ENCODE measurements around the gene ACP5.
"Not testable (repeated sequence)": the region's sequence is repeated elsewhere in the genome, so short reads cannot be mapped to it uniquely, and the experiment has no call there.

Gene ACP5

DNA sequence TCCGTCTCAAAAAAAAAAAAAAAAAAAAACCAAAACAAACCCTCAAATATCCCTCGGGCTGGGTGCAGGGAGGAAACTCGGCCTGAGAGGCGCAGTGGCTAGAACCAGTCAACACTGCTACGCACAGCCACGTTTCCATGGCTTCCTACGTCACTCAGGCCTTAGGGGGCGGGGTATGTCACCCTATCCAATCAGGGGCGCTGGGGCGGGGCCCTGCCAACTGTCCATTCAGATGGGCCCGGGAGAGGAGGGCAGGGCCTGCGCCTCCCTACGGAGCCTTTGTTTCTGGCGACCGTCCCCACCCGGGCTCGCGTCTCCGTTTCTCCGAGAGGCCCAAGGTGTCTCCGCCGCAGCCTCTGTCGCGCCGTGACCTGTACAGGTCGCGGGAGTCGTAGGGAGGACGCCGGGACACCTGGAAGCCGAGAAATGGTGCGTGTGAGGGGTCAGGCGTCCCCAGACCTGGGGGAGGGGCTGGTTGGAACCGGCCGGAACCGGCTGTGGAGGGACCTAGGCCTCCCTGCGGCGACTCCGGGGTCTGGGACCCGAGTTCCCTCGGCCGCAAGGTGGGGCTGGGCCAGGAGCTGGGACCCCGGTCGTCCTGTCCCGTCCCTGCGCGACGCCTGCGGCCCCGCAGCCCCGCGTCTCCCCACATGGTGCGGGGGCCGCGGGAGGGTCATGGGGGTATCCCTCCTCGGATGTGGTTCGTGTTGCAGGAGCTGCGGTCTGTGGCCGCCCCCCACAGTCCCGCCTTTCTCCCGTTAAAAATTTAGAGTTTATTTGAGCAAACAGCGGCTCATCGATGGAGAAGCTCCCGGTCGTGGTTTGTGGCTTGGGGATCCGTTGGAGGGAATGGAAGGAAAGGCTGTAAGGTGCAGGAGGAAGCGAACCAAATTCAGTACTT, 20.0 kb upstream of the ACP5 start, which contains the start of gene ZNF627:
Gene ZNF627 (plus strand): TSS at position 282 of the 901 bp plus-strand sequence. CDS start 145 bp downstream, at position 427.
- DNase-seq (ENCODE audit: low spot score in 2 of 2): peak; percentile 91 to 98
- Mint-ChIP-seq H3K27me3 (no peaks in the 10 kb centered on the region), H3K9me3 (no peaks in the 10 kb centered on the region), H3K4me1 (peaks cover 19% of the 10 kb centered on the region), H3K4me3 (peak within 1 kb of the TSS; percentile 94), H3K36me3 (ENCODE audit: insufficient read depth) (peaks cover 9% of the 10 kb centered on the region), H3K27ac (ENCODE audit: low read depth) (peak within 1 kb of the TSS; percentile 90)
- peak; percentile 100 for ATAC-seq (replicated peaks; ENCODE audit: extremely low read depth, poor library complexity, severe bottlenecking)

DNA sequence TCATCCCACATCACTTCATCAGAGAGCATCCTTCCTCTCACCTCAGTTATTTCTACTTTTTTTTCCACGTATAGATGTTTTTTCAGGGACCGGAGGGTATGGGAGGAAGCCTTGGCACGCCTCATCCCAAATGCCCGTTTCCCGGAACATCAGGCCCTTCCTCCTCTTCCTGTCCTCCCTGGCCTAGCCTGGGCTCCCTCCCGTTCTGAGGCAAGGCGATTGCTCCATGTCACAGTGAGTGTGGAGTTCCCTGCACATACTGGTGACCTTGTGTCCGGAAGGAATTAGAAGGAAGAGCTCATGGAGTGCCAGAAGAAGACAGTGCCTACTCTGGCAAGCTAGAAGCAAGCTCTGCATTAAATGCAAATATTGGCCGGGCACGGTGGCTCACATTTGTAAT, 18.7 kb upstream of the ACP5 start:
- Mint-ChIP-seq H3K4me3 (peak overlapping the region; percentile 94), H3K9me3 (no peaks in the 10 kb centered on the region), H3K27ac (ENCODE audit: low read depth) (peak overlapping the region; percentile 90), H3K27me3 (no peaks in the 10 kb centered on the region), H3K4me1 (peaks cover 12% of the 10 kb centered on the region), H3K36me3 (ENCODE audit: insufficient read depth) (peaks cover 9% of the 10 kb centered on the region)
- ATAC-seq (replicated peaks; ENCODE audit: extremely low read depth, poor library complexity, severe bottlenecking) (no peak), DNase-seq (ENCODE audit: low spot score in 2 of 2) (no peak)

DNA sequence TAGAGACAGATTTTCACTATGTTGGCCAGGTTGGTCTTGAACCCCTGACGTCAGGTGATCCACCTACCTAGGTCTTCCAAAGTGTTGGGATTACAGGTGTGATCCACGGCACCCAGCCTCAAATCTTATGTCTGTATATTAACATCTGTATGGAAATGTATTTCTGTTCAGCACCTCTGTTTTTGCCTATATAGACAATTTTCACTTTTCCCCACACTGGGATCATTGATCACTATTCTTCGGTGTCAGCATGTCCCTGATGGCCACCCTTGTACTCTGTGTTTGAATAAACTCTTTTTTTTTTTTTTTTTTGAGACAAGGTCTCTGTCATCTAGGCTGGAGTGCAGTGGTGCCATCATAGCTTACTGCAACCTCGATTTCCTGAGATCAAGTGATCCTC, 16.6 kb upstream of the ACP5 start:
- Mint-ChIP-seq H3K4me3 (no peak overlapping the region), H3K9me3 (no peaks in the 10 kb centered on the region), H3K36me3 (ENCODE audit: insufficient read depth) (peaks cover 7% of the 10 kb centered on the region), H3K27me3 (no peaks in the 10 kb centered on the region), H3K4me1 (peaks cover 12% of the 10 kb centered on the region), H3K27ac (ENCODE audit: low read depth) (no peak overlapping the region)
- ATAC-seq (replicated peaks; ENCODE audit: extremely low read depth, poor library complexity, severe bottlenecking): no peak
- no peak for DNase-seq (ENCODE audit: low spot score in 2 of 2)

DNA sequence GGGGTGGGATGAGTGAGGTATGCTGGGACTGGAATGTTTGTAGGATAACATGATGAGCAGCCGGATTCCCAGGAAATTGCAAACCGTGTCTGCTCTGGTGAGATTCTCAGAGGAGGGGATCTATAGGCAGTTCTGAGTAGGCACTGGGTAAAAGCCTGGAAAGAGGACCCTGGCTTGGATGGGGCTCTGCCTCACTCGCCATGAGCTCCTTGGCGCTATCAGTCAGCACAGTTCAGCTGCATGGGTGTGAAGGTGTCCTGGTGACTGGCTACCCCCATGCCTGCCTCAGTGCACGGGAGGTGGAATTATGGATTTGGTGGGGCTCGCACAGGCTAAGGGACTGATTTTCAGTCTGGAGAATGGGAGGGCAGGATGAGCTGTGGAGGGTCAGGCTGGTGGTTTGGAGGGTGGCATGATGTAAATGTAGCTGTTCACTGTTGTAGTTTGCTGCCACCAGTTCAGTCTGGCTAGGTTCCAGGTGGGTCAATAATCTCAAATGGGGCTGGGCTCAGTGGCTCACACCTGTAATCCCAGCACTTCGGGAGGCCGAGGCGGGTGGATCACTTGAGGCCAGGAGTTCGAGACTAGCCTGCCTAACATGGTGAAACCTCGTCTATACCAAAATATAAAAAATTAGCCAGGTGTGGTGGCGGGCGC, 10.7 kb upstream of the ACP5 start:
- no peak for ATAC-seq (replicated peaks; ENCODE audit: extremely low read depth, poor library complexity, severe bottlenecking)
- peak overlapping the region; percentile 10 for H3K27ac Mint-ChIP-seq (ENCODE audit: low read depth)
- H3K9me3 Mint-ChIP-seq: no peaks in the 10 kb centered on the region
- peaks cover 10% of the 10 kb centered on the region for H3K4me1 Mint-ChIP-seq
- DNase-seq (ENCODE audit: low spot score in 2 of 2): no peak
- no peaks in the 10 kb centered on the region for H3K27me3 Mint-ChIP-seq
- H3K36me3 Mint-ChIP-seq (ENCODE audit: insufficient read depth): no peaks in the 10 kb centered on the region
- H3K4me3 Mint-ChIP-seq: no peak overlapping the region

DNA sequence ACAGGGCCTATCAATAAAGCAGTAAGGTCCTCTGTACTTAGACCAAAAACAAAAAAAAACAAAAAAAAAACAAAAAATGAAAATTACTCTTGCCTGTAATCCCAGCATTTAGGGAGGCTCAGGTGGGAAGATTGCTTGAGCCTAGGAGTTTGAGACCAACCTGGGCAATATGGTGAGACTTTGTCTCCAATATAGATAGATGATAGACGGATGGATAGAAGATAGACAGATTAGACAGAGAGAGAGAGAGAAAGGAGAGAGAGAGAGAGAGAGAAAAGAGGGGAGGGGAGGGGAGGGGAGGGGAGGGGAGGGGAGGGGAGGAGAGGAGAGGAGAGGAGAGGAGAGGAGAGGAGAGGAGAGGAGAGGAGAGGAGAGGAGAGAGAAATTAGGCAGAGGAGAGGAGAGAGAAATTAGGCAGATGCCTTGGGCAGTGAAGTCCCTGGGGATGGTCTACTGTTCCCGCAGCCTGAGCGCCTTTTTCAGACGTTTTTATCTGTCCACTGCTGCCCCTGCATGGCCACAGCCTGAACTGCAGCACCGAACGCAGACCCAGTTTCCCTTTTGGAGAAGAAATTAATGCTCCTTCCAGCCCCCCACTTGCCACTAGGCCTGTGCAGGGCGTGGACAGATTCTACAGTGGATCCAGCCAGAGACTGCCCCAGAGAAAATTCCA, 10.0 kb upstream of the ACP5 start:
- peak overlapping the region; percentile 10 for H3K27ac Mint-ChIP-seq (ENCODE audit: low read depth)
- H3K9me3 Mint-ChIP-seq: no peaks in the 10 kb centered on the region
- H3K36me3 Mint-ChIP-seq (ENCODE audit: insufficient read depth): no peaks in the 10 kb centered on the region
- DNase-seq (ENCODE audit: low spot score in 2 of 2) (peak; percentile 69 to 73), ATAC-seq (replicated peaks; ENCODE audit: extremely low read depth, poor library complexity, severe bottlenecking) (peak; percentile 67)
- no peak overlapping the region for H3K4me3 Mint-ChIP-seq
- peaks cover 10% of the 10 kb centered on the region for H3K4me1 Mint-ChIP-seq
- H3K27me3 Mint-ChIP-seq: no peaks in the 10 kb centered on the region

DNA sequence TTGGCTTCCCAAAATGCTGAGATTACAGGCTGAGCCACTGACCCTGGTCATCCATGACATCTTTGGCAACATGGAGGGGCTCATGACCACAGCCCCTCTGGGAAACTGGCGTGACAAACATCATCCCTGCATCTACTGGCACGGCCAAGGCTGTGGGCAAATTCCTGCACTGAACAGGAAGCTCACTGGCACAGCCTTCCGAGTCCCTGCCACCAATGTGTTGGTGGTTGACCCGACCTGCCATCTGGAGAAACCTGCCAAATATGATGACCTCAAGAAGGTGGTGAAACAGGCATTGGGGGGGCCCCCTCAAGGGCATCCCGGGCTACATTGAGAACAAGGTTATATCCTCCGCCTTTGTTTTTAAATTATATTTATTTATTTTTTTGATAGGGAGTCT, 8.9 kb upstream of the ACP5 start:
- no peak for ATAC-seq (replicated peaks; ENCODE audit: extremely low read depth, poor library complexity, severe bottlenecking)
- Mint-ChIP-seq H3K9me3 (no peaks in the 10 kb centered on the region), H3K27me3 (no peaks in the 10 kb centered on the region), H3K36me3 (ENCODE audit: insufficient read depth) (no peaks in the 10 kb centered on the region), H3K4me3 (no peak overlapping the region), H3K27ac (ENCODE audit: low read depth) (no peak overlapping the region), H3K4me1 (peaks cover 16% of the 10 kb centered on the region)
- DNase-seq (ENCODE audit: low spot score in 2 of 2): no peak

DNA sequence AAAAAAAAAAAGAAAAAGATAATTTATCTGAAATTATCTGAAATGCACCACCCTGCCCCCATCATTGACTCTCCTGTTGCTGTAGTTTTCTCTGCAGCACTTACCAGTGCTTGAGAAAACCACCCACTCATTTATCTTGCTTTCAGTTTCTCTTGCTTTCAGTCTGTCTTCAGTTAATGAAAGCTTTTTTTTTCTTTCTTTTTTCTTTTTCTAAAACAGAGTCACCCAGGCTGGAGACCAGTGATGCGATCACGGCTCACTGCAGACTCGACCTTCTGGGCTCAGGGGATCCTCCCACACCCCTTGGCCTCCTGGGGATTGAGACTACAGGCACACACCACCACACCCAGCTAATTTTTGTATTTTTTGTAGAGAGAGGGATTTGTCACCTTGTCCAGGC, 4.3 kb upstream of the ACP5 start:
- H3K27ac Mint-ChIP-seq (ENCODE audit: low read depth): peak overlapping the region; percentile 61
- H3K4me1 Mint-ChIP-seq: peaks cover 13% of the 10 kb centered on the region
- peak overlapping the region; percentile 57 for H3K4me3 Mint-ChIP-seq
- H3K36me3 Mint-ChIP-seq (ENCODE audit: insufficient read depth): peaks cover 3% of the 10 kb centered on the region
- no peaks in the 10 kb centered on the region for H3K9me3 Mint-ChIP-seq
- peak; percentile 57 for ATAC-seq (replicated peaks; ENCODE audit: extremely low read depth, poor library complexity, severe bottlenecking)
- no peak for DNase-seq (ENCODE audit: low spot score in 2 of 2)
- no peaks in the 10 kb centered on the region for H3K27me3 Mint-ChIP-seq

DNA sequence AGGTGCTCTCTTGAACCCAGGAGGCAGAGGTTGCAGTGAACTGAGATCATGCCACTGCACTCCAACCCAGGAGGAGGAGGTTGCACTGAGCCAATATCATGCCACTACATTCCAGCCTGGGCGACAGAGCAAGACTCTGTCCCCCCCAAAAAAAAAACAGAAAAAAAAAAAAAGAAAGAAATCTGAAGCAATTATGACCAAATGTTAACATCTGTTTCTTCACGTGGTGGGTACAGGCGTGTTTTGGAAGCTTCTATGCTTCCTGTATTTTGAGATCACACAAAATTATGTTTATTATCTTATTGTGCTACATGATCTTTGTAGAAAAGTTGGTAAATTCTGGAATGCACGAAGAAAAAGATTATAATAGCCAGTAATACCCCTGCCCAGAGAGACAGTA, 2.7 kb upstream of the ACP5 start:
- no peaks in the 10 kb centered on the region for H3K27me3 Mint-ChIP-seq

DNA sequence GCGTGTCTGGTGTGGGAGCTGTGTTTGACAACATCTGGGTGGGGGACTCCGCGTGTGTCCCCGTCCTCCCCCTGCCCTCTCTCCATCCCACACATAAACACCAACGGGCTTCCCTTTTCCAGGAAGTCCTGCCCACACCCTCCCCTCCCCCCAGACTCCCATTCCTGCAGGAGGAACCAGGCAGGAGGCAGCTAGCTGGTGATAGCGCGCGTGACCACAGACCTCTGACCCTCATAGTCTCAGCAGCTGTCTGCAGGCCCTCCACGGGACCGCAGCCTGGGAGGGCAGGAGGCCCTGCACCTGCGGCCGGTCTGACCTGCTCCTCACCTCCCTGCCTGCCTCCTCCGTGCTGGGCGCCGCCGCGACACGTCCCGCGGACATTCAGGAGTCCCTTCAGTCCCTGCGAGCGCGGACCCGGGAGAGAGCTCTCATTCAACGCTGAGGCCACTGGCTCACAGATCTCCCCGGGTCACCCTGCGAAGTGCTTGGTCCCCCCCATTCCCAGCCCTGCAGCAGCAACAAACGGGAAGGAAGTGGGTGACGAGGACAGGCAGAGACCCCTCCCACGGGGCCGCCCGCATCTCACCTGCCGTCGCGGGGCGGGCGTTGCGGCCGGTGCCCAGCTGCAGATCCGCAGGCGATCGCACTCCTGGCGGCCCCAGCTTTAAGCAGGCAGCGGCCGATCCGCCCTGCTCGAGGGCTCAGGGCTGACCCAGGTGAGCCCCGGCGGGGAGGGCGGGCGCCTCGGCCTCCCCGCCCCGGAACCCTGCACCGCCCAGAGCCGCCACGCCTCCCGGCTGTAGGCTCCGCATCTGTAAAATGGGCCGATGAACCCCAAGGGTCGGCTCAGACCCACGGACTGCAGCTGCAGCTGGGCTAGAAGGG, 1.1 kb upstream of the ACP5 start:
- H3K9me3 Mint-ChIP-seq: no peaks in the 10 kb centered on the region
- peaks cover 4% of the 10 kb centered on the region for H3K36me3 Mint-ChIP-seq (ENCODE audit: insufficient read depth)
- H3K4me3 Mint-ChIP-seq: peak overlapping the region; percentile 80
- ATAC-seq (replicated peaks; ENCODE audit: extremely low read depth, poor library complexity, severe bottlenecking) (peak; percentile 52), DNase-seq (ENCODE audit: low spot score in 2 of 2) (no peak)
- H3K27me3 Mint-ChIP-seq: no peaks in the 10 kb centered on the region
- H3K4me1 Mint-ChIP-seq: peaks cover 13% of the 10 kb centered on the region
- H3K27ac Mint-ChIP-seq (ENCODE audit: low read depth): no peak overlapping the region

More for the DNA sequence above, 2.7 kb upstream of the ACP5 start:
- peaks cover 4% of the 10 kb centered on the region for H3K36me3 Mint-ChIP-seq (ENCODE audit: insufficient read depth)
- H3K4me1 Mint-ChIP-seq: peaks cover 13% of the 10 kb centered on the region
- H3K27ac Mint-ChIP-seq (ENCODE audit: low read depth): no peak overlapping the region
- ATAC-seq (replicated peaks; ENCODE audit: extremely low read depth, poor library complexity, severe bottlenecking) (no peak), DNase-seq (ENCODE audit: low spot score in 2 of 2) (no peak)
- H3K4me3 Mint-ChIP-seq: peak overlapping the region; percentile 80
- H3K9me3 Mint-ChIP-seq: no peaks in the 10 kb centered on the region

DNA sequence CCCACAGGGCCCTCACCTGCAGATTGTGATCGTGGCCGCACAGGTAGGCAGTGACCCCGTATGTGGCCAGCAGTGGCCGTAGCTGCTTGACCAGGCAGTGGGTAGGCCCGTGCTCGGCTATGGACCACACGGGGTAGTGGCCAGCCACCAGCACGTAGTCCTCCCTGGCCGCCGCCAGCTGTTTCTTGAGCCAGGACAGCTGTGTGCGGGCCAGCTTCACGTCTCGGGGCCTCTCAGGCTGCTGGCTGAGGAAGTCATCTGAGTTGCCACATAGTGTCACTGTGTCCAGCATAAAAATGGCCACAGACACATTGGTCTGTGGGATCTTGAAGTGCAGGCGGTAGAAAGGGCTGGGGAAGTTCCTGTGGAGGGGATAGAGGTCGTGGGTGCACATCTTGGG, 1.2 kb downstream of the ACP5 start:
- DNase-seq (ENCODE audit: low spot score in 2 of 2) (no peak), ATAC-seq (replicated peaks; ENCODE audit: extremely low read depth, poor library complexity, severe bottlenecking) (no peak)
- H3K36me3 Mint-ChIP-seq (ENCODE audit: insufficient read depth): peaks cover 6% of the 10 kb centered on the region
- H3K27ac Mint-ChIP-seq (ENCODE audit: low read depth): peak overlapping the region; percentile 51
- H3K4me3 Mint-ChIP-seq: no peak overlapping the region
- peaks cover 5% of the 10 kb centered on the region for H3K4me1 Mint-ChIP-seq
- H3K27me3 Mint-ChIP-seq: no peaks in the 10 kb centered on the region
- no peaks in the 10 kb centered on the region for H3K9me3 Mint-ChIP-seq

DNA sequence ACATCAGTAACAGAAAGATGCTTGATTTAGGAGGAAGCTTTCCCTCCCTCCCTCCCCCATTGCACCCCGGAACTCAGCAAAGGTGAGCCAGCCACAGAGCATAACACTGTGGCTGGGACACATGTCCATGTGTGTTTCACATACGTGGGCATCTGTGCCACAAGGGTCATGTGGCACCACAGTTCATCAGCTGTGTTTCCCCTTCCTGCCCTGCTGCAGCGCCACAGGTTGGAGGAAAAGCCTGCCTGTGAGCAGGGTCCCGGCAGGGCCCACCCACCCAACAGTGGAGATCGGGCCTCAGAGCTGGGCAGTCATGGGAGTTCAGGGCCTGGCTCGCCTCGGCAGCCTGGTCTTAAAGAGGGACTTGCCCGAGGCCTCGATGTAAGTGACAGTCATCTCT, 2.8 kb downstream of the ACP5 start:
- Mint-ChIP-seq H3K27ac (ENCODE audit: low read depth) (no peak overlapping the region), H3K4me3 (no peak overlapping the region), H3K4me1 (no peaks in the 10 kb centered on the region), H3K27me3 (no peaks in the 10 kb centered on the region), H3K36me3 (ENCODE audit: insufficient read depth) (peaks cover 4% of the 10 kb centered on the region), H3K9me3 (no peaks in the 10 kb centered on the region)
- no peak for DNase-seq (ENCODE audit: low spot score in 2 of 2)
- no peak for ATAC-seq (replicated peaks; ENCODE audit: extremely low read depth, poor library complexity, severe bottlenecking)

DNA sequence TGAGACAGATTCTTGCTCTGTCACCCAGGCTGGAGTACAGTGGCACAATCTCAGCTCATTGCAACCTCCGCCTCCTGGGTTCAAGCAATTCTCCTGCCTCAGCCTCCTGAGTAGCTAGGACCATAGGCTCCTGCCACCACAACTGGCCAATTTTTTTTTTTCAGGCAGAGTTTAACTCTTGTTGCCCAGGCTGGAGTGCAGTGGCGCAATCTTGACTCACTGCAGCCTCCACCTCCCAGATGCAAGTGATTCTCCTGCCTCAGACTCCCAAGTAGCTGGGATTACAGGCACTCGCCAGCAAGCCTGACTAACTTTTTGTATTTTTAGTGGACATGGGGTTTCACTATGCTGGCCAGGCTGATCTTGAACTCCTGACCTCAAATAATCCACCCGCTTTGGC, 3.7 kb downstream of the ACP5 start:
- not testable (repeated sequence) for H3K27me3 Mint-ChIP-seq; H3K36me3 Mint-ChIP-seq (ENCODE audit: insufficient read depth); H3K27ac Mint-ChIP-seq (ENCODE audit: low read depth); ATAC-seq (replicated peaks; ENCODE audit: extremely low read depth, poor library complexity, severe bottlenecking); DNase-seq (ENCODE audit: low spot score in 2 of 2); H3K4me3 Mint-ChIP-seq; H3K4me1 Mint-ChIP-seq; H3K9me3 Mint-ChIP-seq
